ENCODE data around the gene RNF5.

DNA sequence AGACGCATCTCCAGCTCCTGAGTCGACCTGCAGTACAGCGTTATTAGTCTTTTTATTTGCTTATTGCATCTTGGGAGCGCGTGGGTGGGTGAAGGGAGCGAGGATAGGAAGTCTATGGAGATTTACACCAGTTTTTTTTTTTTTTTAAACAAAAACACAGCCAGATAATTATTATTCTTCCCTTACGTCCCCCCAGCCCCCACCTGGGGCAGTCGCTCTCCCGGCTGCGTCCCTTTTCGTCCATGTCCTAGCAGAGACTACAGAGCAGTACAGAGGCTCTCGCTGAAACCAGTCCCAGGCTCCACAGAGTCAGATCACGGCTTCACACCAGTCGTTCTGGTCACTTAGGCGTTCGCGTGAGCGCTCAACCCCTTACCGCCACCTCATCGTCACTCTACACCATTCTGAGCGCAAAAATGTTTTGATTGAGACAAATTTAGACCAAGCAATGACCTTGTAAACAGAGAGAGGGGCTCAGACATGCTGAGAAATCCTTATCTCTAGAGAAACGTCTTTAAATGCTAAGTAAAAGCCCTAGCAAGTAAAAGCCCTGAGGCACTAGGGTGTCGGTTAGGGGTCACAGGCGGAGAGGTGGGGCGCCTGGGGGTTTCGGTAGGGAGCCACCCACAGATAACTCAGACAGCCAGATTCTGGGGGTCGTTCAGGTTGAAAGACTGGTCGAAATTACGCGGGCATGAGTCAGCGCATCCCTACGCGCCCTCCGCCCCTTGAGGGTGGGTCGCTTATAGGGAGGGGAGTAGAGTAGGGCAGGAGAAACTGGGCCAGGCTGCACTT lies 25.2 kb upstream of the RNF5 start:
- TF ChIP-seq POLR2A (IDR thresholded peaks at IDR 0.05; ENCODE audit: low read length) (no peak), GATA1 (IDR thresholded peaks at IDR 0.05; ENCODE audit: low read depth, low read length) (no peak)

Data from erythroblast (primary cell).